Stimulated activated CD4-positive, alpha-beta T cell treated with anti-CD3 and anti-CD28 coated beads, Interleukin-2, amount 100 ng/mL, for 24 hours (primary cell): ENCODE measurements around the gene LRRC1.

ENCODE experiments used
- DNase-seq, 2 donors: peaks; one replicate each; pipeline ENCODE4 v3.0.0-alpha.2; 2020

The LRRC1 gene

GRCh38 chr6:53818858-53819609 is 24.2 kb downstream of the LRRC1 start:
- no peak for DNase-seq

- no peak for DNase-seq
Measured at GRCh38 chr6:53822401-53823125, 27.8 kb downstream of the LRRC1 start.

GRCh38 chr6:53824714-53825113 is 29.9 kb downstream of the LRRC1 start:
- no peak for DNase-seq

GRCh38 chr6:53825532-53826321 is 30.9 kb downstream of the LRRC1 start:
- DNase-seq, result no peak

GRCh38 chr6:53827531-53827930 is 32.7 kb downstream of the LRRC1 start:
- no peak for DNase-seq

GRCh38 chr6:53828215-53828614 is 33.4 kb downstream of the LRRC1 start:
- no peak for DNase-seq

- no peak for DNase-seq
Measured at GRCh38 chr6:53828966-53829697, 34.3 kb downstream of the LRRC1 start.

- DNase-seq, result no peak
Measured at GRCh38 chr6:53829698-53830221, 35.0 kb downstream of the LRRC1 start.

GRCh38 chr6:53830366-53830765 is 35.6 kb downstream of the LRRC1 start:
- DNase-seq, result no peak

- DNase-seq, result no peak
Measured at GRCh38 chr6:53831081-53831869, 36.5 kb downstream of the LRRC1 start.

- no peak for DNase-seq
Measured at GRCh38 chr6:53831936-53832660, 37.3 kb downstream of the LRRC1 start.

- no peak for DNase-seq
Measured at GRCh38 chr6:53833155-53833554, 38.4 kb downstream of the LRRC1 start.

- DNase-seq, result no peak
Measured at GRCh38 chr6:53834132-53834531, 39.3 kb downstream of the LRRC1 start.

- no peak for DNase-seq
Measured at GRCh38 chr6:53837865-53838769, 43.3 kb downstream of the LRRC1 start.

- no peak for DNase-seq
Measured at GRCh38 chr6:53840027-53840426, 45.2 kb downstream of the LRRC1 start.

GRCh38 chr6:53845280-53846195 is 50.7 kb downstream of the LRRC1 start:
- DNase-seq, result no peak

GRCh38 chr6:53846250-53846649 is 51.4 kb downstream of the LRRC1 start:
- DNase-seq, result no peak

GRCh38 chr6:53847796-53848314 is 53.0 kb downstream of the LRRC1 start:
- DNase-seq, result no peak

- no peak for DNase-seq
Measured at GRCh38 chr6:53850527-53850926, 55.7 kb downstream of the LRRC1 start.
